K562 (cell line): ENCODE results near the gene TGM1. TPM values are rescaled to one million over a fixed set of nuclear protein-coding genes. Genes with fewer than 3 reads are reported as not detected.

Experiments used
- BDP1 ChIP-seq: IDR thresholded peaks from 3 replicates; pipeline ENCODE4 v1.6.1; 2011; ENCODE audit not compliant: insufficient read length, insufficient read depth
- CHD1 ChIP-seq: fragments of 200-600 bp; sonication (generic); IDR thresholded peaks from one replicate; pipeline ENCODE4 v1.6.1; 2012; ENCODE audit warnings: mild to moderate bottlenecking, moderate library complexity, low read length, inconsistent platforms
- CTCFL ChIP-seq: IDR thresholded peaks from 2 replicates; pipeline ENCODE4 v1.6.1; 2011; ENCODE audit warnings: borderline replicate concordance, low read depth, mild to moderate bottlenecking, moderate library complexity, low read length; ENCODE audit not compliant: insufficient read depth, poor library complexity, severe bottlenecking
- GABPA ChIP-seq: fragments of 200-800 bp; sonication (Bioruptor generic); conservative IDR thresholded peaks from 2 replicates; pipeline ENCODE4 v1.6.1; 2016; ENCODE audit warnings: low read depth, missing genetic modification characterization, missing compliant biosample characterization
- ILK ChIP-seq: fragments of 450-650 bp; IDR thresholded peaks from 2 replicates; pipeline ENCODE4 v1.6.1; 2016; ENCODE audit warnings: missing genetic modification characterization, low read depth, mild to moderate bottlenecking, missing compliant biosample characterization, moderate library complexity, borderline replicate concordance
- MIER1 ChIP-seq: fragments of 450-650 bp; IDR thresholded peaks from 2 replicates; pipeline ENCODE4 v1.6.1; 2016; ENCODE audit warnings: antibody characterized with exemption, mild to moderate bottlenecking, low read depth
- NR3C1 ChIP-seq: sonication (generic); formaldehyde crosslinking; IDR thresholded peaks from 2 replicates; pipeline ENCODE4 v1.8.1; 2022; ENCODE audit warnings: missing genetic modification reagents
- PHF21A ChIP-seq: fragments of 450-650 bp; IDR thresholded peaks from 2 replicates; pipeline ENCODE4 v1.6.1; 2017; ENCODE audit warnings: low read depth, borderline replicate concordance
- PTTG1 ChIP-seq: fragments of 450-650 bp; IDR thresholded peaks from 2 replicates; pipeline ENCODE4 v1.6.1; 2016; ENCODE audit warnings: low read depth, mild to moderate bottlenecking, missing genetic modification characterization, missing compliant biosample characterization
- SNRNP70 ChIP-seq: fragments of 200-400 bp; formaldehyde crosslinking; optimal IDR thresholded peaks from 2 replicates; pipeline ENCODE3; 2017; ENCODE audit warnings: low read depth, low read length
- SRSF9 ChIP-seq: fragments of 200-400 bp; formaldehyde crosslinking; IDR thresholded peaks from 2 replicates; pipeline ENCODE4 v1.6.1; 2017; ENCODE audit warnings: low read depth, low read length, borderline replicate concordance
- XRCC5 ChIP-seq: fragments of 200-400 bp; formaldehyde crosslinking; IDR thresholded peaks from 2 replicates; pipeline ENCODE4 v1.6.1; 2017; ENCODE audit warnings: low read depth, mild to moderate bottlenecking, low read length
- ZKSCAN8 ChIP-seq: fragments of 200-800 bp; sonication (Bioruptor generic); IDR thresholded peaks from 2 replicates; pipeline ENCODE4 v1.6.1; 2016; ENCODE audit warnings: missing genetic modification characterization, missing compliant biosample characterization
- ZNF24 ChIP-seq: fragments of 450-650 bp; IDR thresholded peaks from 2 replicates; pipeline ENCODE4 v1.6.1; 2016
- ZNF436 ChIP-seq: fragments of 250-450, 450-650 bp; sonication (Bioruptor Pico); formaldehyde crosslinking; IDR thresholded peaks from 2 replicates; pipeline ENCODE4 v1.7.0; 2020; ENCODE audit warnings: mild to moderate bottlenecking
- ZNF740 ChIP-seq, 3 experiments: fragments of 200-800 bp in 1 of 3; sonication (Bioruptor generic) in 1 of 3; sonication (generic) in 1 of 3; formaldehyde crosslinking in 1 of 3; IDR thresholded peaks; 2 replicates each; pipeline versions ENCODE4 v1.6.1 to v1.8.0; 2016 to 2022; ENCODE audit warnings: mild to moderate bottlenecking in 2 of 3, missing compliant biosample characterization in 2 of 3, missing genetic modification characterization in 2 of 3, missing genetic modification reagents in 1 of 3
- ZSCAN29 ChIP-seq: fragments of 450-650 bp; IDR thresholded peaks from 2 replicates; pipeline ENCODE4 v1.6.1; 2017
- ZZZ3 ChIP-seq: fragments of 450-650 bp; IDR thresholded peaks from 2 replicates; pipeline ENCODE4 v1.6.1; 2016; ENCODE audit warnings: antibody characterized with exemption, mild to moderate bottlenecking, moderate library complexity
- polyA plus RNA-seq, 8 experiments: library from polyadenylated mRNA; depleted of rRNA in 4 of 8; stranded (reverse) in 5 of 8; unstranded in 3 of 8; fragments of >200 nt; fragmentation: Nextera tagmentation in 2 of 8; fragmentation: Illumina TruSeq in 1 of 8; extraction: Ambion mirVana in 2 of 8; extraction: Trizol in 1 of 8; gene quantifications; 2 replicates each; pipeline versions ENCODE4 v1.2.1 to v1.2.3, GENCODE V29; 2011 to 2014; ENCODE audit warnings: inconsistent platforms in 1 of 8, missing spikeins in 1 of 8
- total RNA-seq, 7 experiments: library from RNA; depleted of rRNA in 6 of 7; stranded (reverse); fragments of >200 nt in 6 of 7; fragmentation: Illumina TruSeq in 2 of 7; extraction: Trizol in 2 of 7; gene quantifications; 2 replicates each; pipeline versions ENCODE4 v1.2.1 to v1.2.3, GENCODE V29; 2011 to 2021; ENCODE audit warnings: low replicate concordance in 1 of 7
- TF ChIP-seq, protein P1 (sequence below): fragments of 250-450 bp; sonication (Bioruptor Pico); IDR thresholded peaks from 2 replicates; pipeline ENCODE4 v1.9.0; 2021; ENCODE audit warnings: mild to moderate bottlenecking
- TF ChIP-seq, protein P2 (sequence below): fragments of 450-650 bp; IDR thresholded peaks from 2 replicates; pipeline ENCODE4 v1.6.1; 2016; ENCODE audit warnings: mild to moderate bottlenecking
- TF ChIP-seq, protein P3 (sequence below): fragments of 450-650 bp; IDR thresholded peaks from 2 replicates; pipeline ENCODE4 v1.6.1; 2017; ENCODE audit warnings: mild to moderate bottlenecking, moderate library complexity

Gene TGM1
- total and polyA plus RNA-seq, 9 of the 15 experiments (the other 6 are each of a cell fraction or from before 2014, with no cell fraction given) = 0.13 to 4.4 (median 0.88) TPM

- TF ChIP-seq, protein P1, sequence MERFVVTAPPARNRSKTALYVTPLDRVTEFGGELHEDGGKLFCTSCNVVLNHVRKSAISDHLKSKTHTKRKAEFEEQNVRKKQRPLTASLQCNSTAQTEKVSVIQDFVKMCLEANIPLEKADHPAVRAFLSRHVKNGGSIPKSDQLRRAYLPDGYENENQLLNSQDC (CRISPR knock-in tag) = no peak
- no peak for TF ChIP-seq ZNF436 (CRISPR knock-in tag)
- no peak for TF ChIP-seq ILK (tag)
- TF ChIP-seq ZNF740 (CRISPR knock-in tag; IDR thresholded peaks at IDR 0.05) = no peak
- TF ChIP-seq ZNF740 (tag; IDR thresholded peaks at IDR 0.05) = no peak; a peak in 1 of 4 replicates
- no peak for TF ChIP-seq ZKSCAN8 (CRISPR knock-in tag)
- TF ChIP-seq CHD1 = no peak
- TF ChIP-seq PTTG1 = no peak
- no peak for TF ChIP-seq BDP1
- TF ChIP-seq ZZZ3 = no peak
- TF ChIP-seq ZNF24 = no peak
- peak; percentile 93 for TF ChIP-seq GABPA (tag)
- no peak; the same call in 1 of the 2 replicates for TF ChIP-seq XRCC5
- no peak for TF ChIP-seq MIER1
- TF ChIP-seq, protein P2, sequence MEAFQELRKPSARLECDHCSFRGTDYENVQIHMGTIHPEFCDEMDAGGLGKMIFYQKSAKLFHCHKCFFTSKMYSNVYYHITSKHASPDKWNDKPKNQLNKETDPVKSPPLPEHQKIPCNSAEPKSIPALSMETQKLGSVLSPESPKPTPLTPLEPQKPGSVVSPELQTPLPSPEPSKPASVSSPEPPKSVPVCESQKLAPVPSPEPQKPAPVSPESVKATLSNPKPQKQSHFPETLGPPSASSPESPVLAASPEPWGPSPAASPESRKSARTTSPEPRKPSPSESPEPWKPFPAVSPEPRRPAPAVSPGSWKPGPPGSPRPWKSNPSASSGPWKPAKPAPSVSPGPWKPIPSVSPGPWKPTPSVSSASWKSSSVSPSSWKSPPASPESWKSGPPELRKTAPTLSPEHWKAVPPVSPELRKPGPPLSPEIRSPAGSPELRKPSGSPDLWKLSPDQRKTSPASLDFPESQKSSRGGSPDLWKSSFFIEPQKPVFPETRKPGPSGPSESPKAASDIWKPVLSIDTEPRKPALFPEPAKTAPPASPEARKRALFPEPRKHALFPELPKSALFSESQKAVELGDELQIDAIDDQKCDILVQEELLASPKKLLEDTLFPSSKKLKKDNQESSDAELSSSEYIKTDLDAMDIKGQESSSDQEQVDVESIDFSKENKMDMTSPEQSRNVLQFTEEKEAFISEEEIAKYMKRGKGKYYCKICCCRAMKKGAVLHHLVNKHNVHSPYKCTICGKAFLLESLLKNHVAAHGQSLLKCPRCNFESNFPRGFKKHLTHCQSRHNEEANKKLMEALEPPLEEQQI = no peak
- TF ChIP-seq, protein P3, sequence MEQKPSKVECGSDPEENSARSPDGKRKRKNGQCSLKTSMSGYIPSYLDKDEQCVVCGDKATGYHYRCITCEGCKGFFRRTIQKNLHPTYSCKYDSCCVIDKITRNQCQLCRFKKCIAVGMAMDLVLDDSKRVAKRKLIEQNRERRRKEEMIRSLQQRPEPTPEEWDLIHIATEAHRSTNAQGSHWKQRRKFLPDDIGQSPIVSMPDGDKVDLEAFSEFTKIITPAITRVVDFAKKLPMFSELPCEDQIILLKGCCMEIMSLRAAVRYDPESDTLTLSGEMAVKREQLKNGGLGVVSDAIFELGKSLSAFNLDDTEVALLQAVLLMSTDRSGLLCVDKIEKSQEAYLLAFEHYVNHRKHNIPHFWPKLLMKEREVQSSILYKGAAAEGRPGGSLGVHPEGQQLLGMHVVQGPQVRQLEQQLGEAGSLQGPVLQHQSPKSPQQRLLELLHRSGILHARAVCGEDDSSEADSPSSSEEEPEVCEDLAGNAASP = no peak
- TF ChIP-seq PHF21A = no peak
- no peak for TF ChIP-seq NR3C1 (CRISPR knock-in tag)
- TF ChIP-seq CTCFL = no peak
- TF ChIP-seq SNRNP70 = no peak
- no peak for TF ChIP-seq ZSCAN29
- TF ChIP-seq SRSF9 = no peak
Observed at GRCh38 chr14:24232645-24233537, 30.1 kb downstream of the TGM1 start, which contains the start of gene GMPR2 (continued).
